HL-60/S4 treated with retinoic acid at 250 ng/mL for 4 days and 3 days (cell line): ENCODE data around the gene MLLT6.

Experiments
- in situ Hi-C: fragments of 300-500 bp; cut with MboI; formaldehyde crosslinking; loops from 2 replicates; pipeline ENCODE4 v1.7.0; 2022; ENCODE audit warnings: low sequenced_read_pairs

Gene MLLT6

DNA sequence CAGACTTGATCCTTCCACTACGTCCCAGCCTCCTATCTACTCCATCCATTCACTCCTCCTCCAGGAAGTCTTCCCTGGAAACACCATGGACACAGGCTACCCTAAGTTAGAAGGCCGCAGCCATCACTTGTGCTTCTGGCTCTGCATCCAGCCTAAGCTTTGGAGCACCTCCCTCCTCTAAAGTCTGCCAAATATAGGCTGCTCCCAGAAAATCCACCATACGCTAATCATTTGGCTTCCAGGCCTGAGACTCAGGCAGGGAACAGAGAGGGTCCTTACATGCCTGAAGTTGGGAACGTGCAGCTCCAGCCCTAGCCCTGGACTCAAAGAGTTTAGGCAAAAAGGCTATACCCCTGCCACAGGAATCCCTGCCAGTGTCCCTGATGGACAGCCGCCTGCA lies 36.4 kb downstream of the MLLT6 start:
- in situ Hi-C loops, result no loop called here

- in situ Hi-C loops, result no loop called here
Measured at GRCh38 chr17:38741921-38742410, 36.9 kb downstream of the MLLT6 start.

- in situ Hi-C loops, result no loop called here
Measured at GRCh38 chr17:38742411-38743308, 37.6 kb downstream of the MLLT6 start.

GRCh38 chr17:38743556-38744171 lies 38.6 kb downstream of the MLLT6 start:
- in situ Hi-C loops, result no loop called here

- in situ Hi-C loops, result no loop called here
Measured at GRCh38 chr17:38745545-38745944, 40.5 kb downstream of the MLLT6 start.

DNA sequence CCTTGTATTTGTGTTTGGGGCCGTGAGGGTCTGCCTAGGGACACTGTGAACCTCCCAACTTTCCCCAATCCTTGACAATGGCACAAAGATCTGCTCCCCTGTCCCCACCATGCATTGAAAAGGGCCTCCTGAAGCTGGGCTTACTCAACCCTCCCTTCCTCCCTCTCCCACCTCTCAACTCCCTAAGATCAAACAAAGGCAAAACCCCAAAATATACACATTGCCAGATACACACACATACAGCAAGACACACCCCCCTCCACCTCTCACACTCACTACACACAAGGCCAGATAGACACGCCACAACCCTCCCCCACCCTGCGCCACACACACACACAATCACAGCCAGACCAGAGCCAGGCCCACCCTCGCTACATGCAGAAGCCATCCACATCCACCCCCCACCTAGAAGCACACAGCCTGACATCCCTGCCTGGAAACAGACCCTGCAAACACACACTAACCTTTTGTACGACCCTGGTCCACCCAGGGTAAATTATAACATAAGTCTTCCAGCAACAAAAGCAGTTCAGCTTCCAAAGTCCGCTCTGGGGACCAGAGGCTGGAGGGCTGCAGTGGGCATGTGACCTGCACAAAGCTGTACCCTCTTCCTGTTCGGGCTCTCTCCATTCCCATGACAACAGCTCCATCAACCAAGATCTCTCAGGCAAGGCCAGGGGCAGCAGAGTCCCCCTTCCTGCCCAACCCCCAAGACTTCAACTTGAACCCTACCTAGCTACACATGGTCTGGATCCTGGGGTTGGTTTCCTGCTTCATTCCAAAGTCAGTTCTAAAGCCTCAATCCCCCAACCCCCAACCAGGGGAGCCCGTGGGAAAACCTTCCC lies 41.2 kb downstream of the MLLT6 start:
- in situ Hi-C loops, result no loop called here

- in situ Hi-C loops, result no loop called here
Measured at GRCh38 chr17:38746849-38747462, 41.9 kb downstream of the MLLT6 start.

DNA sequence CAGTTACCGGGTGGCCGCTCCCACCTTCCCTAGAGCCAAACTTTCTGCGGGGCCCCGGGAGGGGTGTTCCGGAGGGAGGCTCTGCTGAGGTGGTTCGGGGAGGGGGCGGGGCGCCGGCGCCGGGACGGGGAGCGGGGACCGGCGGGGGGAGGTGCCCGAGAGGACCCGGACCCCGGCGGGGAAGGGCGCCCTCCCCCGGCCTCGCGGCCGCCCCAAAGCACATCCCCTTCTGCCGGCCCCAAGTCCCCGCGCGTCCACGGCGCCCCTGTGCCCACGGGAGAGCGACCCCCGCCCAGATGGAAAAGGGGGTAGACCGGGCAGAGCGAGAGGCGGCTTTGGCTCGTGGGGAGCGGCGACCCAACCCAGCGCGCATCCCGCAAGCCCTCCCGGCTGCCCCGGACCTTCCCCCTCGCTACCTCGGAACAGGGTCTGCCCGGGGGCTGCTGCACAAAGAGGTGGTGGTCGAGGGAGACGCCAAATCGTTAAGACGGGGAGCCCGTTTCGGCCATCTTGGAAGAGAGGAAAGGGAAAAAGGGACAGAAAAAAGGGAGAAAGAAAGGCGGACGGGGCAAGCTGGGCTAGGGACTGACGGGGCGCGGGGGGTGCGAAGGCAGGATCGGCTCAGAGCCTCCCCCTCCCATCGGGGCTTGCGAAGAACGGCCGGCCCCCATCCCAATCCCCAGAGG lies 42.5 kb downstream of the MLLT6 start:
- in situ Hi-C loops, result no loop called here

DNA sequence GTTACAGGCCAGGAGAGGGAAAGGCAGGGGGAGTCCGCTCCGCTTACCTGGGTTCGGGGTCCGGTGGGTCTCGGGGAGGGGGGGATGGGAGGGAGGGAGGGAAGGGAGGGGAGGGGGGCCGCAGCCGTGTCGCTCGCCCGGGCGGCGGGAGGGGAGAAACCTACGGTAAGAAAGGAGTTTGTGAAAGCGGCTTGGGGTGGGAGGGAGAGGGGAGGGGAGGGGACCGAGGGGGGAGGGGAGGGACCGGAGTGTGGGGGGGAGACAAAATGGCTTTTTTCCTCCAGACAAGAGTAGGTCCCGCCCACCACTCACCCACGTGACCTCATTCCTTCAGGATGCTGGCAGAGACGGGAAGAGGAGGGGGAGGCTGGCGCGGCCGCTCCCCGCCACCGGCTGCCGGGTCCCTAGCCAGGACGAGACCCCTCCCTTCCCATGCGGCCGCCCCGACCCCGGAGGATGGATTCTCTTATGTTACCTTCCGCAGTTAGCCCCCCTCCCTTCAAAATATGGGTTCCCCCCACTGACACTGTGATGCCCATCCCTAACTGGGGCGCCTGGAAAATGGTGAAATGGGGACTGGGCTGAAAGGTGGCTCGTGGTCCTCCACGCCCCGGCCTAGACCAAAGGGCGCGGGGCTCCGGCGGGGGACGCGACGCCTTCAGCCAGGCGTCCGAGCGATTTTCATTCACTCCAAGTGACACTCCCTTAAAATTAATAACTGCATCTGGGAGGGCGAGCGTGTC lies 43.2 kb downstream of the MLLT6 start, which contains the start of gene PCGF2:
Gene PCGF2 (minus strand): TSS at position 188 of the 743 bp plus-strand sequence. CDS start 7,934 bp downstream, outside the sequence.
- in situ Hi-C loops, result no loop called here

- in situ Hi-C loops, result no loop called here
Measured at GRCh38 chr17:38748892-38749222, 43.8 kb downstream of the MLLT6 start.

DNA sequence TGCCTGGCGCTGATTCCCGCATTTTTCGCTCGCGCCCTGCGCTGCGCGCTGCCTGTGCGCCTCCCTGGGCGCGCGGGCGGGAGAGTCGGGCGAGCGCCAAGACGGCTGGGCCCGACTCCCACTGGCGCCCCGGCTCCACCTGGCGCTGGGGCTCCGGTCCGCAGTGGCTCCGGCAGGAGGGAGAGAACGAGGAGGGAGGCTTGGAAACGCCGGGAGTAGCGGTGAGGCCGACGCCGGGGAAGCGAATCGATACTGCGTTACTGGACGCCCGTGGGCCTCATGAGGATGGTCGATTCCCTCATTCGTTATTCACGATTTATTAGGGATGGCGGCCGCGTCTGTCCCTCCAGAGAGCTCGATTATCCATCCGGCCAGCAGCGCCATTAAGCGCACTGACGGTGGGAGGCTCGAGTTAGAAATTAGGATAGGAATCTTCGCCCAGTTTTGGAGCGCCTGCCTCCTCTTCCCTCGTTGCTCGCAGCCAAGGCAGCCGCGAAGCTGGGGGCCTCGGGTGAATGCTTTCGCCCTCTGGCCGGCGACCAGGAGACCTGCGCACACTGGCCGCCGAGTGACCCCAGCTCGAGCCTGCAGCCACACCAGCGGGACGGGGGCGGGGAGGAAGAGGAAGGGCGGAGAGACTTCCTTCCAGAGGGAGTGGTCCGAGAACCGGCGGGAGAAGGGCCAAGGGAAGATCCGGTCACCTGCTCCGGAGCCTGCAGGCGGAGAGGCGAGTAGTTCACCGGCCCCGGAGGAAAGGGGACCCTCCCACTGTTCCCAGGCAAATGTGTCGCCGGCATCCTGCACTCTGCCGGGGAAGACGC lies 44.4 kb downstream of the MLLT6 start:
- in situ Hi-C loops, result no loop called here

DNA sequence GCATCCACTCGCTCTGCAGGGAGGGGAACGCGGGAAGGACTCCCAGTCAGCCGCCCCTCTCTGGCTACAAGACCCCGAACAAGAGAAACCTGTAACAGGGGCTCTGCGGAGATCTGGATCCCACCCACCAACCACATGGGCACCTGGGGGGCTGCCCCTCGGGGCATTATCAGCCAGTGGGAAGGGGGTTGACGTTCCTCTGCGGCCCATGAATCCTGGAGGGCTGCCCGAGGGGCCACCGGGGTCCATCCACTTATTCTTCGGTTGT lies 44.9 kb downstream of the MLLT6 start:
- in situ Hi-C loops, result no loop called here

DNA sequence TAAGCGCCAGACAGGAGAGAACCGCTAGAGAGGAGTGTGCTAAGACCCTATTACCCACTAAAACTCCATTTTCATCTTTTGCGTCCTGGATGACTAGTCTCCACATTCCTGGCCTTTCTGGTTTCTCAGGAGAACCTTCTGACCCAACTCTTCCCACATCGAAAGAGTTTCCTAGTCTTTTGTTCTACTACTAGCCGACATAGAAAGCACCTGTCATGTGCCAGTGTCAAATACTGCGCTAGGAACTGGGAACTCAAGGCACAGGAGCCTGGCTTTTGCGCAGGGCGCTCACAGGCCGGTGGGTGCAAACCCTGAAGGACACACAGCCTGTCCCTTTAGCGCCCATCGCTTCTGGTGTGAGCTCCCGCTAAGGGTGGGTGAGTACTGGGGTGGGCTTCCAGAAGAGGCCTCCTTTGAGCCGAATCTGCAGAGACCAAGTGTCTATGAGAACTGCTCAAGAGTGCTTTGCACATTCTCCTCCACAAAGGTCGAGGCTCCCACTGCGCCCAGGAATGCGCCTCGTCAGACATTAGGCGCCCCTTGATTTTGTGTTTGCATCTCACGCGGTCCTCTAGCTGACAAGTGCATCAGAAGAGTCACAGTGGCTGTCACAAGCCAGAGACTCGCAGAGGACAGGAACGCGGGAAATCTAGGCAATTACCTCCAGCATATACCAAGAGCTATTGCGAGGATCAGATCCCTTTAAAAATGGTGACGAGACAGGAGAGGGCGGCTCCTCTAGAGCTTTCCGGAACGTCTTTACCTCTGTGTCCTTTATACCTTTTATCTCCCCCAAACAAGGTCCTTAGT lies 45.4 kb downstream of the MLLT6 start:
- in situ Hi-C loops, result no loop called here

DNA sequence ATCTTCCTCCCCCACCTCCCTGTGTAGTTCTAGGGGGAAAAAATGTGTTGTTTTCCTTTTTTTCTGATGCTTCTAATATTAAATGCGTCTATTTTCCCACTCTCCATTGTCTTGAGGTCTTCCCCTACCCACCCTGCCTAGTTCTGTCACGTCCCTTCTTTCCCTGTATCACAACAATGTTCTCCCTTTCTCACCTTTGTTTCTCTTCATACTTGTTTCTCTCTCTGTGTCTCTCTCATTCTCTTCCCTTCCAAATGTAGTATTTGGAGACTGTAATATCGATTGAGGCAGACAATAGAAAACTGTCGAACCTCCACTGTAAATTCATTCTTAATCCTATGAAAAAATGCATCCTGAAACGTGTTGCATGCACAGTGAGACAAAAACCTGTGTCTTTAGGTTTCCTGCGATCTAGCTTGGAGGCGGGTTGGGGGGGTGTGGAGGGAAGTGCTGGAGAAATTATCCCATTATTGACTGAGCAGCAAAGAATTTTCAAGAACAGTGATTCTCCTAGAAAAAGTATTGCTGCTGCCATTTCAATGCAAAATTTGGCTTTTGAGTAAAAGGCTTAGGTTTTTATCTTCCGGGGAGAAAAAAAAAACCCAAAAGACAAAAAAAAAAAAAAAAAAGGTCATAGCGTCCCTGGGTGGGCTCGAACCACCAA lies 46.2 kb downstream of the MLLT6 start:
- in situ Hi-C loops, result no loop called here

DNA sequence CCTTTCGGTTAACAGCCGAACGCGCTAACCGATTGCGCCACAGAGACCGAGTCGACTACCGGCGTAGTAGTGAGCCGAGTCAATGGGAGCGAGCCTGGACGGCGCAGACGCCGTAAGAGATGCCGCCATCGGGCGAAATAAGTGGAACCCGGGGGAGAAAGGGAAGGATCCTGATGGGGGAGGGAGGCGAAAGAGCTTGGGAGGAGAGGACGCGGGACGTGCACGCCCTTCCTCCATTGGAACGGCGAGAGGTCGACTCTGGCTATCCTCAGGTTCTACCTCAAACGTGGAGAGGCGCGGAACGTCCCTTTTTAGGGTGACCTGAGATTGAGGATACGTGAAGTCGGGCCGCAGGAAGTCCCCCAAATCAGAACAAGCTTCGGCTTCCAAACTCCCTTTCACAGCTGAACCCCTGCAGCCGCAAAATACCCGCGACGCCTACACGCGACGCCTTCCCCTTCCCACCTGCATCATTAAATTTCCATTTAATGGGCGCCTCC lies 46.8 kb downstream of the MLLT6 start:
- in situ Hi-C loops, result no loop called here

- in situ Hi-C loops, result no loop called here
Measured at GRCh38 chr17:38752308-38753070, 47.4 kb downstream of the MLLT6 start, which contains the start of gene PSMB3. TSS of gene PSMB3 (plus strand) at chr17:38752741. CDS start at chr17:38752827, 86 bp downstream.

GRCh38 chr17:38753071-38753506 lies 48.0 kb downstream of the MLLT6 start:
- in situ Hi-C loops, result no loop called here
